H1 (cell line): ENCODE measurements around the gene APBB3. TPM values are rescaled to one million over a fixed set of nuclear protein-coding genes. Genes with fewer than 3 reads are reported as not detected.
"Not testable (repeated sequence)": the region's sequence is repeated elsewhere in the genome, so short reads cannot be mapped to it uniquely, and the experiment has no call there.

Source experiments
- CTCF ChIA-PET: fragments of 300-600 bp; sonication (Branson Sonifier 250); formaldehyde crosslinking; loops from one replicate; lab custom pipeline; 2021; ENCODE audit not compliant: partially characterized antibody; lab: Charles Lee
- POLR2A ChIA-PET: fragments of 300-600 bp; sonication (Branson Sonifier 250); formaldehyde crosslinking; loops from one replicate; lab custom pipeline; 2021; ENCODE audit warnings: inconsistent platforms; ENCODE audit not compliant: partially characterized antibody; lab: Charles Lee
- DNase-seq, 2 experiments: peaks; one replicate each; pipeline versions ENCODE4 v3.0.0 to v3.0.0-alpha.2; 2010 to 2022; ENCODE audit warnings: low spot score in 2 of 2, low read depth in 1 of 2, mixed read lengths in 1 of 2
- FAIRE-seq: peaks from 2 replicates; lab custom pipeline; 2011; peaks lifted over from hg19 to GRCh38; lab: Jason Lieb, UNC
- H2AFZ ChIP-seq: 2 replicates; pipeline ENCODE4 v1.8.1; 2012; ENCODE audit warnings: low read length, inconsistent platforms
- H2AK5ac ChIP-seq: 2 replicates; pipeline ENCODE4 v1.6.1; 2013; ENCODE audit warnings: low read depth, low read length
- H2BK120ac ChIP-seq: replicated peaks from 2 replicates; pipeline ENCODE3; 2013; ENCODE audit warnings: low read depth, low read length, inconsistent platforms
- H2BK12ac ChIP-seq: 2 replicates; pipeline ENCODE4 v1.6.1; 2013; ENCODE audit warnings: low read depth, low read length
- H2BK15ac ChIP-seq: 2 replicates; pipeline ENCODE4 v1.6.1; 2013; ENCODE audit warnings: low read length
- H2BK20ac ChIP-seq: 2 replicates; pipeline ENCODE4 v1.6.1; 2013; ENCODE audit warnings: low read length
- H2BK5ac ChIP-seq: 2 replicates; pipeline ENCODE4 v1.6.1; 2013; ENCODE audit warnings: low read depth, low read length
- H3K14ac ChIP-seq: 2 replicates; pipeline ENCODE4 v1.6.1; 2013; ENCODE audit warnings: inconsistent platforms; ENCODE audit not compliant: insufficient read length
- H3K18ac ChIP-seq: 2 replicates; pipeline ENCODE4 v1.6.1; 2013; ENCODE audit warnings: low read length; ENCODE audit errors: extremely low read depth
- H3K23ac ChIP-seq: 2 replicates; pipeline ENCODE4 v1.6.1; 2013; ENCODE audit warnings: inconsistent platforms; ENCODE audit not compliant: insufficient read length
- H3K23me2 ChIP-seq: 2 replicates; pipeline ENCODE4 v1.6.1; 2013; ENCODE audit warnings: low read depth, low read length
- H3K27ac ChIP-seq: 2 replicates; pipeline ENCODE4 v1.6.1; 2011; ENCODE audit warnings: low read depth, low read length, inconsistent platforms
- H3K27me3 ChIP-seq, 4 experiments: replicated peaks in 1 of 4; 1 replicate in 1 of 4; 2 replicates in 3 of 4; pipeline versions ENCODE4 v1.6.1 to v1.8.1; 2011 to 2013; ENCODE audit warnings: low read length in 3 of 4, mild to moderate bottlenecking in 3 of 4, inconsistent platforms in 2 of 4, mixed read lengths in 2 of 4, moderate library complexity in 1 of 4; ENCODE audit not compliant: control insufficient read depth in 3 of 4, insufficient read depth in 3 of 4; ENCODE audit errors: extremely low read depth in 1 of 4
- H3K36me3 ChIP-seq, 4 experiments: 2 replicates each; pipeline versions ENCODE4 v1.6.1 to v1.8.1; 2011 to 2013; ENCODE audit warnings: mild to moderate bottlenecking in 4 of 4, low read length in 3 of 4, moderate library complexity in 2 of 4, control low read depth in 1 of 4, inconsistent platforms in 1 of 4; ENCODE audit not compliant: insufficient read depth in 4 of 4, control insufficient read depth in 2 of 4
- H3K4ac ChIP-seq: replicated peaks from 2 replicates; pipeline ENCODE3; 2013; ENCODE audit warnings: low read length, low read depth, mixed read lengths, inconsistent platforms; ENCODE audit not compliant: insufficient read length
- H3K4me1 ChIP-seq, 4 experiments: replicated peaks in 1 of 4; 1 replicate in 1 of 4; 2 replicates in 3 of 4; pipeline versions ENCODE4 v1.6.1 to v1.8.1; 2011 to 2013; ENCODE audit warnings: low read length in 3 of 4, inconsistent platforms in 2 of 4, mixed read lengths in 1 of 4; ENCODE audit not compliant: insufficient read depth in 4 of 4, control insufficient read depth in 3 of 4
- H3K4me2 ChIP-seq, 2 experiments: 2 replicates each; pipeline versions ENCODE4 v1.6.1 to v1.8.1; 2011 to 2013; ENCODE audit warnings: low read depth in 2 of 2, low read length in 2 of 2, control low read depth in 1 of 2, inconsistent platforms in 1 of 2, mild to moderate bottlenecking in 1 of 2; ENCODE audit not compliant: insufficient read depth in 1 of 2
- H3K4me3 ChIP-seq, 4 experiments: fragments of 200-600, 300-600 bp in 1 of 4; sonication (generic), shearing (Covaris generic), sonication (Bioruptor Twin) in 1 of 4; 2 replicates each; pipeline versions ENCODE4 v1.5.1 to v1.8.1; 2011 to 2016; ENCODE audit warnings: low read length in 4 of 4, low read depth in 3 of 4, control low read depth in 2 of 4, inconsistent platforms in 2 of 4, mild to moderate bottlenecking in 2 of 4, mixed read lengths in 1 of 4, moderate library complexity in 1 of 4; ENCODE audit not compliant: insufficient read depth in 2 of 4; ENCODE audit errors: extremely low read depth in 1 of 4
- H3K56ac ChIP-seq: replicated peaks from 2 replicates; pipeline ENCODE3; 2013; ENCODE audit warnings: low read depth, mild to moderate bottlenecking, mixed read lengths, low read length, inconsistent platforms; ENCODE audit not compliant: insufficient read length
- H3K79me1 ChIP-seq: 2 replicates; pipeline ENCODE4 v1.6.1; 2013; ENCODE audit warnings: low read depth, low read length, control low read depth
- H3K79me2 ChIP-seq, 2 experiments: 2 replicates each; pipeline versions ENCODE4 v1.6.1 to v1.8.1; 2012 to 2013; ENCODE audit warnings: low read length in 2 of 2, mild to moderate bottlenecking in 2 of 2, inconsistent platforms in 1 of 2; ENCODE audit not compliant: insufficient read depth in 2 of 2, control insufficient read depth in 1 of 2
- H3K9ac ChIP-seq, 4 experiments: replicated peaks in 1 of 4; 1 replicate in 1 of 4; 2 replicates in 3 of 4; pipeline versions ENCODE4 v1.6.1 to v1.8.1; 2011 to 2013; ENCODE audit warnings: low read depth in 3 of 4, low read length in 3 of 4, control low read depth in 2 of 4, mild to moderate bottlenecking in 2 of 4, moderate library complexity in 2 of 4, inconsistent platforms in 1 of 4; ENCODE audit errors: extremely low read depth in 1 of 4
- H3K9me3 ChIP-seq, 2 experiments: 2 replicates each; pipeline versions ENCODE4 v1.6.1 to v1.8.1; 2012 to 2013; ENCODE audit warnings: mild to moderate bottlenecking in 2 of 2, moderate library complexity in 2 of 2, control low read depth in 1 of 2, inconsistent platforms in 1 of 2, low read depth in 1 of 2, low read length in 1 of 2, mixed read lengths in 1 of 2; ENCODE audit not compliant: insufficient read depth in 2 of 2
- H4K20me1 ChIP-seq, 2 experiments: replicated peaks in 1 of 2; 2 replicates each; pipeline versions ENCODE3 to v1.8.1; 2011 to 2013; ENCODE audit warnings: inconsistent platforms in 2 of 2, low read length in 2 of 2, mild to moderate bottlenecking in 1 of 2; ENCODE audit not compliant: insufficient read depth in 2 of 2, control insufficient read depth in 1 of 2
- H4K5ac ChIP-seq: 2 replicates; pipeline ENCODE4 v1.6.1; 2013; ENCODE audit warnings: low read length, low read depth, mixed read lengths, inconsistent platforms; ENCODE audit not compliant: insufficient read length
- H4K8ac ChIP-seq: 2 replicates; pipeline ENCODE4 v1.8.0; 2013; ENCODE audit warnings: mild to moderate bottlenecking, moderate library complexity, low read length, inconsistent platforms; ENCODE audit not compliant: insufficient read depth; ENCODE audit errors: extremely low read depth
- H4K91ac ChIP-seq: replicated peaks from 2 replicates; pipeline ENCODE3; 2013; ENCODE audit warnings: low read length, mixed read lengths, inconsistent platforms; ENCODE audit not compliant: insufficient read length
- WGBS, 2 experiments: shearing (Covaris generic) in 1 of 2; methylation state at CpG; one replicate each; pipeline versions ENCODE4 v1.1.6 to v1.1.7; 2013 to 2015; ENCODE audit warnings: low lambda C conversion rate in 2 of 2, mixed read lengths in 2 of 2, inconsistent platforms in 1 of 2, low coverage in 1 of 2, missing lambda C conversion rate in 1 of 2; ENCODE audit not compliant: insufficient replicate concordance in 2 of 2, insufficient coverage in 1 of 2, insufficient read length in 1 of 2; ENCODE audit errors: extremely low coverage in 1 of 2, missing lambda C conversion rate in 1 of 2; 5-methylcytosine and 5-hydroxymethylcytosine counted together
- polyA plus RNA-seq, 7 experiments: library from polyadenylated mRNA; depleted of rRNA in 3 of 7; stranded (reverse) in 5 of 7; unstranded in 2 of 7; fragments of >200 nt in 5 of 7; fragments of 200-250 nt in 2 of 7; gene quantifications; 1 replicate in 5 of 7; 2 replicates in 1 of 7; 4 replicates in 1 of 7; pipeline versions ENCODE4 v1.2.1 to v1.2.3, GENCODE V29; 2011 to 2013; ENCODE audit warnings: missing spikeins in 2 of 7, mixed read lengths in 2 of 7
- total RNA-seq: library from RNA; stranded (reverse); fragmentation: NEBNext Ultra II Directional; extraction: Animal tissue kit (Norgen Biotek cat#: 25700); gene quantifications from 2 replicates; pipeline ENCODE4 v1.2.1, GENCODE V29; 2021

APBB3 gene
- total and polyA plus RNA-seq, 2 of the 8 experiments (the other 6 are each of a cell fraction or from before 2014, with no cell fraction given): 16.0 to 21.9 TPM

DNA sequence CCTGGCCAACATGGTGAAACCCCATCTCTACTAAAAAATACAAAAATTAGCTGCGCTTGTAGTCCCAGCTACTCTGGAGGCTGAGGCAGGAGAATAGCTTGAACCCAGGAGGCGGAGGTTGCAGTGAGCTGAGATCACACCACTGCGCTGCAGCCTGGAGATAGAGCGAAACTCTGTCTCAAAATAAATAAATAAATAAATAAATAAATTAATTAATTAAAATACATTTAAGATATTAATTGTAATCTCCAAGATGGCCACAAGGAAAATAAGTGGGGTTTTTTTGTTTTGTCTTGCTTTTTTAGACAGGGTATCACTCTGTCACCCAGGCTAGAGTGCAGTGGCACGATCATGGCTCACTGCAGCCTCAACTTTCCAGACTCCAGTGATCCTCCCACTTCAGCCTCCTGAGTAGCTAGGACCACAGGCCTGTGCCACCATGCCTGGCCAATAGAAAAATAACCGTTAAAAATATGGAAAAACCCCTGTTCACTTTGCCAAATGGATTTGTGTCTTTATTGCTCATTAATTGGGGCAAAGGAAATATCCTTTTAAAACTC lies 14.9 kb upstream of the APBB3 start:
- H3K4me2 ChIP-seq, H3K79me2 ChIP-seq, H2AK5ac ChIP-seq, H3K27ac ChIP-seq, H3K9me3 ChIP-seq, H3K36me3 ChIP-seq, H3K79me1 ChIP-seq, H3K56ac ChIP-seq, H2BK120ac ChIP-seq, H4K20me1 ChIP-seq, H3K23me2 ChIP-seq, H2AFZ ChIP-seq, H3K9ac ChIP-seq, H3K14ac ChIP-seq, H4K91ac ChIP-seq, H3K4me3 ChIP-seq, H2BK15ac ChIP-seq, FAIRE-seq, H4K5ac ChIP-seq, H2BK5ac ChIP-seq, H3K4me1 ChIP-seq, H3K23ac ChIP-seq, H4K8ac ChIP-seq, H3K4ac ChIP-seq, DNase-seq, H2BK20ac ChIP-seq, H3K18ac ChIP-seq, H2BK12ac ChIP-seq, H3K27me3 ChIP-seq: not testable (repeated sequence)
- WGBS, 2 experiments: 92% methylated on average over 6 of the region's 6 CpGs; no CpG with 5 or more reads in 1 of the 2 experiments
- POLR2A ChIA-PET: interaction anchor here (0.6 to 1.2 kb wide), 2 partner anchors 14 to 360 kb away, joined by 3 read pairs; no protein-coding TSS in a partner anchor
- CTCF ChIA-PET: interaction anchor here (2.0 to 4.1 kb wide), 2 partner anchors 13 to 56 kb away, joined by 5 to 20 read pairs; no protein-coding TSS in a partner anchor
